Activated T-helper 17 cell treated with anti-CD3 and anti-CD28 coated beads, Interleukin-2, amount 50 U/mL, for 72 hours (primary cell): ENCODE data around the gene SNW1. TPM values are rescaled to one million over a fixed set of nuclear protein-coding genes. Genes with fewer than 3 reads are reported as not detected.
"Not testable (repeated sequence)": the region's sequence is repeated elsewhere in the genome, so short reads cannot be mapped to it uniquely, and the experiment has no call there.

Experiments used
- ATAC-seq: fragments of 150-1000 bp; cut with Tn5 transposase; replicated peaks from 2 replicates; pipeline ENCODE4 v1.10.0; 2021; ENCODE audit warnings: mild to moderate bottlenecking, moderate library complexity
- H3K27ac Mint-ChIP-seq: one replicate; pipeline ENCODE4 v1.8.0; 2022; ENCODE audit warnings: mixed read lengths
- H3K27me3 Mint-ChIP-seq: one replicate; pipeline ENCODE4 v1.8.0; 2022; ENCODE audit warnings: mixed read lengths
- H3K36me3 Mint-ChIP-seq: one replicate; pipeline ENCODE4 v1.8.0; 2022; ENCODE audit warnings: low read depth, mild to moderate bottlenecking, mixed read lengths
- H3K4me1 Mint-ChIP-seq: one replicate; pipeline ENCODE4 v1.8.0; 2022; ENCODE audit warnings: mixed read lengths
- H3K4me3 Mint-ChIP-seq: one replicate; pipeline ENCODE4 v1.8.0; 2022; ENCODE audit warnings: mild to moderate bottlenecking, mixed read lengths
- H3K9me3 Mint-ChIP-seq: one replicate; pipeline ENCODE4 v1.8.0; 2022; ENCODE audit warnings: mixed read lengths
- total RNA-seq, 2 donors: library from RNA; stranded (reverse); gene quantifications; one replicate each; pipeline ENCODE4 v1.2.3, GENCODE V29; 2022

The SNW1 gene
- 100 to 1,000 TPM; 106 to 108 TPM for total RNA-seq

GRCh38 chr14:77760381-77761204, at the start of gene SNW1:
Gene SNW1, minus strand, starts transcription at chr14:77761156. Its CDS starts 29 bp downstream, at chr14:77761127.
- Mint-ChIP-seq H3K4me3 (peak within 1 kb of the TSS; percentile 95), H3K4me1 (peaks cover 16% of the 10 kb centered on the region), H3K27ac (peak within 1 kb of the TSS; percentile 98), H3K27me3 (no peaks in the 10 kb centered on the region), H3K36me3 (peaks cover 54% of the 10 kb centered on the region), H3K9me3 (no peaks in the 10 kb centered on the region)
- peak; percentile 97 for ATAC-seq

GRCh38 chr14:77809011-77809410, 48.1 kb upstream of the SNW1 start:
- H3K27me3 Mint-ChIP-seq = no peaks in the 10 kb centered on the region
- ATAC-seq = no peak
- no peaks in the 10 kb centered on the region for H3K4me1 Mint-ChIP-seq
- H3K9me3 Mint-ChIP-seq = no peaks in the 10 kb centered on the region
- no peaks in the 10 kb centered on the region for H3K36me3 Mint-ChIP-seq
- H3K4me3 Mint-ChIP-seq = no peak overlapping the region
- H3K27ac Mint-ChIP-seq = no peak overlapping the region

- Mint-ChIP-seq H3K36me3 (no peaks in the 10 kb centered on the region), H3K9me3 (no peaks in the 10 kb centered on the region), H3K4me1 (no peaks in the 10 kb centered on the region), H3K4me3 (no peak overlapping the region), H3K27me3 (no peaks in the 10 kb centered on the region), H3K27ac (no peak overlapping the region)
- ATAC-seq = no peak
These were observed 47.3 kb upstream of the SNW1 start for GRCh38 chr14:77808250-77808649.

GRCh38 chr14:77805706-77806105, 44.8 kb upstream of the SNW1 start:
- Mint-ChIP-seq H3K27ac (no peak overlapping the region), H3K27me3 (no peaks in the 10 kb centered on the region), H3K4me3 (no peak overlapping the region), H3K4me1 (no peaks in the 10 kb centered on the region), H3K36me3 (no peaks in the 10 kb centered on the region), H3K9me3 (no peaks in the 10 kb centered on the region)
- no peak for ATAC-seq

- no peaks in the 10 kb centered on the region for H3K36me3 Mint-ChIP-seq
- H3K27me3 Mint-ChIP-seq = no peaks in the 10 kb centered on the region
- ATAC-seq = no peak
- H3K9me3 Mint-ChIP-seq = no peaks in the 10 kb centered on the region
- H3K27ac Mint-ChIP-seq = no peak overlapping the region
- H3K4me1 Mint-ChIP-seq = no peaks in the 10 kb centered on the region
- no peak overlapping the region for H3K4me3 Mint-ChIP-seq
These were observed 43.6 kb upstream of the SNW1 start for GRCh38 chr14:77804592-77804991.

- peak overlapping the region; percentile 84 for H3K27ac Mint-ChIP-seq
- H3K36me3 Mint-ChIP-seq = no peaks in the 10 kb centered on the region
- H3K4me3 Mint-ChIP-seq = peak overlapping the region; percentile 90
- H3K9me3 Mint-ChIP-seq = no peaks in the 10 kb centered on the region
- ATAC-seq = no peak
- H3K27me3 Mint-ChIP-seq = no peaks in the 10 kb centered on the region
- no peaks in the 10 kb centered on the region for H3K4me1 Mint-ChIP-seq
These were observed 39.9 kb upstream of the SNW1 start for GRCh38 chr14:77800814-77801213.

GRCh38 chr14:77799863-77800730, 39.1 kb upstream of the SNW1 start, which contains the start of gene ADCK1:
Gene ADCK1, plus strand, starts transcription at chr14:77800109. Its CDS starts 18,870 bp downstream, at chr14:77818979.
- ATAC-seq = peak; percentile 97
- Mint-ChIP-seq H3K9me3 (no peaks in the 10 kb centered on the region), H3K4me3 (peak within 1 kb of the TSS; percentile 90), H3K27me3 (no peaks in the 10 kb centered on the region), H3K36me3 (no peaks in the 10 kb centered on the region), H3K27ac (peak within 1 kb of the TSS; percentile 84), H3K4me1 (no peaks in the 10 kb centered on the region)

- not testable (repeated sequence) for H3K27me3 Mint-ChIP-seq, H3K36me3 Mint-ChIP-seq, H3K4me1 Mint-ChIP-seq, ATAC-seq, H3K9me3 Mint-ChIP-seq
- H3K4me3 Mint-ChIP-seq = peak overlapping the region; percentile 90
- H3K27ac Mint-ChIP-seq = peak overlapping the region; percentile 84
These were observed 38.5 kb upstream of the SNW1 start for GRCh38 chr14:77799456-77799855.

GRCh38 chr14:77794357-77794756, 33.4 kb upstream of the SNW1 start:
- Mint-ChIP-seq H3K36me3 (no peaks in the 10 kb centered on the region), H3K9me3 (no peaks in the 10 kb centered on the region), H3K4me1 (no peaks in the 10 kb centered on the region), H3K27me3 (peaks cover 7% of the 10 kb centered on the region), H3K4me3 (no peak overlapping the region), H3K27ac (no peak overlapping the region)
- ATAC-seq = no peak

- H3K36me3 Mint-ChIP-seq, H3K4me3 Mint-ChIP-seq, H3K27me3 Mint-ChIP-seq, ATAC-seq, H3K27ac Mint-ChIP-seq, H3K9me3 Mint-ChIP-seq, H3K4me1 Mint-ChIP-seq: not testable (repeated sequence)
These were observed 32.3 kb upstream of the SNW1 start for GRCh38 chr14:77793255-77793654.

GRCh38 chr14:77791225-77791600, 30.3 kb upstream of the SNW1 start:
- Mint-ChIP-seq H3K4me3 (no peak overlapping the region), H3K36me3 (no peaks in the 10 kb centered on the region), H3K27me3 (peaks cover 7% of the 10 kb centered on the region), H3K27ac (no peak overlapping the region), H3K9me3 (no peaks in the 10 kb centered on the region), H3K4me1 (no peaks in the 10 kb centered on the region)
- no peak for ATAC-seq

- H3K4me1 Mint-ChIP-seq = no peaks in the 10 kb centered on the region
- no peaks in the 10 kb centered on the region for H3K36me3 Mint-ChIP-seq
- peaks cover 7% of the 10 kb centered on the region for H3K27me3 Mint-ChIP-seq
- H3K9me3 Mint-ChIP-seq = no peaks in the 10 kb centered on the region
- H3K4me3 Mint-ChIP-seq = no peak overlapping the region
- no peak overlapping the region for H3K27ac Mint-ChIP-seq
- no peak for ATAC-seq
These were observed 29.7 kb upstream of the SNW1 start for GRCh38 chr14:77790566-77791224.

- Mint-ChIP-seq H3K27me3 (peaks cover 7% of the 10 kb centered on the region), H3K36me3 (no peaks in the 10 kb centered on the region), H3K4me1 (no peaks in the 10 kb centered on the region), H3K4me3 (no peak overlapping the region), H3K27ac (no peak overlapping the region), H3K9me3 (no peaks in the 10 kb centered on the region)
- ATAC-seq = no peak
These were observed 25.2 kb upstream of the SNW1 start for GRCh38 chr14:77786148-77786547.

GRCh38 chr14:77782202-77782601, 21.2 kb upstream of the SNW1 start:
- Mint-ChIP-seq H3K27ac (no peak overlapping the region), H3K36me3 (no peaks in the 10 kb centered on the region), H3K4me1 (no peaks in the 10 kb centered on the region), H3K9me3 (no peaks in the 10 kb centered on the region), H3K27me3 (no peaks in the 10 kb centered on the region), H3K4me3 (no peak overlapping the region)
- ATAC-seq = no peak
